ENCODE measurements around the gene EML3. TPM values are rescaled to one million over a fixed set of nuclear protein-coding genes. Genes with fewer than 3 reads are reported as not detected.

The EML3 gene
- total RNA-seq, 2 experiments from 2014 or later: 113 to 116 TPM

DNA sequence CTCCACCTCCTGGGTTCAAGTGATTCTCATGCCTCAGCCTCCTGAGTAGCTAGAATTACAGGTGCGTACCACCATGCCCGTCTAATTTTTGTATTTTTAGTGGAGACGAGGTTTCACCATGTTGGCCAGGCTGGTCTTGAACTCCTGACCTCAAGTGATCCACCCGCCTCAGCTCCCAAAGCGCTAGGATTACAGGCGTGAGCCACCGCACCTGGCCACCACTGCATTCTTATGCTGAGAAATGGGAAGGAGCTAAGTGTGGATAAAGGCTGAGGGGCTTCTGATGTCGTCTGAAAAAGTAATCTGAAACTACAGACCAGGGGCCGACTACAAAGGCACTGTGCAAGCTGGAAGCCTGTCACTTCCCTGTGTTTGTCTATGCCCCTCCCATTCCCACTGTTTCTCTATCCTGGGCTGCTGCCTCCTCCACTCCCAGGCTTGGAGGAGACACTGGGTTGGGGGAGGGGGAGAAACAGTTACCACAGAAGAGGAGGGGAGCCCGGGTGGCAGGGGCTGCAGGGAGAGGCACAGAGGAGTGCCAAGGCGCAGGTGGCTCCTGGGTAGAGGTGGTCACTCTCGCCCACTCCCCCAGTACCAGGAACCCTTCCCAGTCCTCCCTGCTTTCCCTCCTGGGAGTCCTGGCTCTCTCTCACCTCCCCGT is 8.0 kb downstream of the EML3 start:
- no peaks in the 10 kb centered on the region for H3K9me3 Mint-ChIP-seq
- ChIA-PET CTCF (no interaction called here), POLR2A (no interaction called here)
- H3K27ac Mint-ChIP-seq: no peak overlapping the region
- H3K36me3 Mint-ChIP-seq: peaks cover 55% of the 10 kb centered on the region
- peaks cover 42% of the 10 kb centered on the region for H3K4me1 Mint-ChIP-seq (ENCODE audit: low read depth)
- no peaks in the 10 kb centered on the region for H3K27me3 Mint-ChIP-seq
- H3K4me3 Mint-ChIP-seq: no peak overlapping the region
- intact Hi-C loops (cut with micrococcal nuclease): no loop called here
- no peak for DNase-seq

DNA sequence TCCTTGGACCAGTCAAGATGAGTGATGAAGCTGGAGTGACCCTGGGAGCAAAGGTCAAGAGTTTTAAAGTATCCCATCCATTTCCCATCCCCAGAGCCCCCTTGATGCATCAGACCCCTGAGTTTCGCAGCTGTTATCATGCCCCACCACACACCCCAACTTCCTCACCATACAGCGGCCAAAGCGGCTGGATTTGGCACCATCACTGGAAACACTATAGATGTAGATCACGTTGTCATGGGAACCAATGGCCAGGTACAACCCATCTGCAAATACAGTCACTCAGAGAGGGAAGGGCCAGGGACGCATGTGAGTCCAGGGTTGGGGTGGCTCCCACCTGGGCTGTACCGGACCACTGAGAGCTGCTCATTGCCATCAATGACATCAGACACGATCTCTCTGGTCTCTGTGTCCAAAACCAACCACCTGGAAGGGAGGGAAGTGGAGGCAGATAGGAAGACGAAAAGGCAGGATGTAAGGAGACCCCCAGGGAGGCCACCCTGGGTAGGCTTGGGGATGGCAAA is 8.7 kb downstream of the EML3 start:
- POLR2A ChIA-PET: interaction anchor here (1.4 to 5.9 kb wide), 2 partner anchors 8 to 237 kb away, joined by 3 to 38 read pairs; partner anchors contain the start of genes EML3 and ROM1

DNA sequence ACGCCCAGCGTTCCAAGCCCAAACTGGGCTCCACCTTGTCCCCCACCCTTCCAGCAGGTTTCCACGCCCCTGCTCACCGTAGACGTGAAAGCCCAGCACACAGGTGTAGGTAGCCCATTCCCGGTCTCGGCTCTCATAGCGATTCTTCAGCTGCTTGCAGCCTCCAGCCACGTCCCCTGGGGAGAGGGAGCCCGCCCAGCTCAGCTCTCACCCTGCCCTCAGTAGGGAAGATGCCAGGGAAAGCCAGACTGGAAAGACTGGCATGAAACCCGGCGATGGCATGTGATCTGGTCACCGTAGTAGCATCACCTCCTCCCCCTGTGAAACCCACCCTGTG is 9.5 kb downstream of the EML3 start:
- Mint-ChIP-seq H3K4me1 (ENCODE audit: low read depth) (peaks cover 50% of the 10 kb centered on the region), H3K36me3 (peaks cover 62% of the 10 kb centered on the region), H3K27ac (no peak overlapping the region), H3K9me3 (no peaks in the 10 kb centered on the region), H3K27me3 (no peaks in the 10 kb centered on the region), H3K4me3 (peak overlapping the region; percentile 4)
- CTCF ChIA-PET: interaction anchor here (3.0 to 3.2 kb wide), 2 partner anchors 8 to 11 kb away, joined by 29 to 44 read pairs; partner anchors contain the start of gene TUT1
- POLR2A ChIA-PET: interaction anchor here (1.0 to 5.9 kb wide), 3 partner anchors 8 to 238 kb away, joined by 3 to 38 read pairs (median 3); partner anchors contain the start of genes EML3, ROM1 and TUT1
- intact Hi-C loops (cut with micrococcal nuclease): no loop called here
- no peak for DNase-seq

More for the DNA sequence above, 8.7 kb downstream of the EML3 start:
- Mint-ChIP-seq H3K9me3 (no peaks in the 10 kb centered on the region), H3K36me3 (peaks cover 55% of the 10 kb centered on the region), H3K4me1 (ENCODE audit: low read depth) (peaks cover 47% of the 10 kb centered on the region), H3K4me3 (no peak overlapping the region), H3K27ac (peak overlapping the region; percentile 7), H3K27me3 (no peaks in the 10 kb centered on the region)
- DNase-seq: no peak
- CTCF ChIA-PET: no interaction called here
- intact Hi-C loops (cut with micrococcal nuclease): no loop called here

DNA sequence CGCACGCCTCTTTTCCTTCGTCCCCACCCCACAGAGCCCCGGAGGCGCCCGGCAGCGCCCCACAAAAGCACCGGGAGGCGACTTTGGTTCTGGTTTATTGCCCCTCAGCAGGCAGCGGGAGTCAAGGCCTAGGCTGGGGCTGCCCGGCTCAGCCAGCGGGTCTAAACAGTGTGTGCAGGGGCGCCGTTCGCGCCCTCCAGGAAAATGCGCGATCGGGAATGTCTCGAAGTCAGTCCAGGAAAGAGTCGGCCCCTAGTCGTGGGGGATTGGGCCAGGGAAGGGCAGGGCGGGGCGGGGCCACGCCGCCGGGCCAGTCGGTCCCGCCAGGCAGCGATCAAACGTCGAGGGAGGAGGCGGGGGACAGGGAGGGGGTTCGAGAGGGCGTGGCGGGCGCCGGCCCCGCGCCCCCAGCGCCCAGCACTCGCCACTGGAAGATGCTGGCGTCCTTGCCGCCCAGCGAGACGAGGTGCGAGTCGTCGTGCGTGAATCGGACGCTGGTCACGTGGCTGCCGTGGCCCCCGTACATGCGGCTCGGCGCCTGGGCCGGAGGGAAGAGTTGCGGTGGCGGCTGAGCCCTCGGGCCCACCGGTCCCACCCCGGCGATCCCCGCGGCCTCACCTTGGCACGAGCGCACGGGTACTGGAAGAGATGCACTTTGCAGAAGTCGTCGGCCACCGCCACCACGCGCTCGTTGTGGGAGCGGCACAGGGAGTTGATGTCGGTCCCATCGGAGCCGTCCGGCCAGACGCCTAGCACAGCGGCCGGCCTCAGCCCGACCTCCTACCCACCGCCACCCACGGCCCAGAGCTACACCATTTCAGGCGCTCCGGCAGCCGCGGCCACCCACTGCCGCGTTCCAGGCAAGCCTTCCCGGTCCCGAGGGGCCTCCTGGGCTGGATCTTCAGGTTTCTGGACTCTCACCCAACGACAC is 10.2 kb downstream of the EML3 start:
- intact Hi-C loops (cut with micrococcal nuclease): no loop called here
- POLR2A ChIA-PET: interaction anchor here (0.7 to 5.9 kb wide), 18 partner anchors 9 to 253 kb away, joined by 3 to 55 read pairs (median 6); partner anchors contain the start of genes B3GAT3, C11orf98, CSKMT and EEF1G
- peaks cover 63% of the 10 kb centered on the region for H3K36me3 Mint-ChIP-seq
- CTCF ChIA-PET: interaction anchor here (0.7 to 3.2 kb wide), 7 partner anchors 9 to 210 kb away, joined by 3 to 44 read pairs (median 8); partner anchors contain the start of genes B3GAT3, EML3, ROM1 and TUT1
- H3K4me1 Mint-ChIP-seq (ENCODE audit: low read depth): peaks cover 51% of the 10 kb centered on the region
- peak overlapping the region; percentile 97 for H3K27ac Mint-ChIP-seq
- no peaks in the 10 kb centered on the region for H3K27me3 Mint-ChIP-seq
- H3K4me3 Mint-ChIP-seq: peak overlapping the region; percentile 81
- peak; percentile 39 for DNase-seq
- no peaks in the 10 kb centered on the region for H3K9me3 Mint-ChIP-seq

DNA sequence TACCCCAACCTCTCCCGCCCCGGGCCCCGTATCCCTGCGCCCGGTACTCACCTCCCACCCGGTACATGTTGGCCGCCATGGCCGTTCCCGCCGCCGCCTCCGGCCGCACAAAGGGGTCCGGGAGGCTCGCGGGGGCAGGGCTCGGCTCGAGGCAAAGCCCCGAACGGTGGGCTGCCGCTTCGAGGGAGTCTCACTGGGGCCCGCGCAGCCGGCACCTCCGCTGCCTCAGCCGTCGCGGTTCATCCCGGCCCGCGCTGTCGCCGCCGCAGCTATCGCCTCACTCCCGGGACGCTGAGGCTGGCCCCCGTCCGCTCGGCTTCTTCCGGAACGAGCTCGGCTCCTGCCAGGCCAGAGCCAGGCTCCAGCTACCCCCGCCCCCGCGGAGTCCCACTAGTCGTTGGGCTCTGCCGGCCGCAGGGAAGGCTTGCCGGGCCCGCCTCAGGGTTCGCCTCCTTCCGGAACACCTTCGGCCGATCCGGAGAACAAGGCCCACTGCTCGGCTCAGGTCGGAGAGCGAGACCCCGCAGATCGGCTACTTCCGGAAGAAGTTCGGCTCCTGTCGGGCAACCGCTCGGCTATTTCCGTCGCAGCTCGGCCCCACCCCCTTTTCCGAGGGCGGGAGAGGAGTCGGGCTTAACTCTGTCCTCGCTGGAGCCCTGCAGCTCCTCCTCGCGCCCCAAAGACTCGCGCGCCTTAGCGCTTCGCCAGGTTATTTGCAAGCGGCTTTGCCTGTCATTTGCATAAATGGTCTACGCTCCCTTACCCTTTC is 11.0 kb downstream of the EML3 start, which contains the start of gene MTA2:
Gene MTA2, minus strand, starts transcription at position 494 of the 769 bp plus-strand sequence. Its CDS starts 415 bp downstream, at position 79.
- intact Hi-C loops (cut with micrococcal nuclease): loop anchor here (1.0 to 2.0 kb wide), 2 partner anchors 63 to 108 kb away; partner anchors contain the start of genes C11orf98 and CSKMT
- no peaks in the 10 kb centered on the region for H3K9me3 Mint-ChIP-seq
- POLR2A ChIA-PET: interaction anchor here (0.7 to 5.9 kb wide), 18 partner anchors 10 to 279 kb away, joined by 3 to 55 read pairs (median 6); partner anchors contain the start of genes B3GAT3, C11orf98, CSKMT and EEF1G
- peaks cover 56% of the 10 kb centered on the region for H3K4me1 Mint-ChIP-seq (ENCODE audit: low read depth)
- peak within 1 kb of the TSS; percentile 97 for H3K27ac Mint-ChIP-seq
- CTCF ChIA-PET: interaction anchor here (0.7 to 3.2 kb wide), 8 partner anchors 9 to 209 kb away, joined by 3 to 44 read pairs (median 7); partner anchors contain the start of genes B3GAT3, EML3, HNRNPUL2 and ROM1
- peaks cover 64% of the 10 kb centered on the region for H3K36me3 Mint-ChIP-seq
- H3K27me3 Mint-ChIP-seq: no peaks in the 10 kb centered on the region
- DNase-seq: peak; percentile 100
- H3K4me3 Mint-ChIP-seq: peak within 1 kb of the TSS; percentile 81

DNA sequence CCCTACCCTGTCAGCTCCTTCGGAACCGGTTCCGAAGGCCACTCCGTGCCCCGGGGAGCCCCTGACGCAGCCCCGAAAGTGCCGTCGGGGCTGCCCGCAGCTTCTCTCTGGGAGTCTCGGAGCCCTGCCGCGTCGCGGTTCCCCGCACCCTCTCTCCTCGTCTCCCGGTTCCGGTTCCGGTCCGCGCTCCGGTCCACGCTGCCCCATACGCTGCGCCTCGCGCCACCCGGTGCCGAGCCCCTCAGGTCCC is 11.5 kb downstream of the EML3 start:
- peak; percentile 59 for DNase-seq
- ChIA-PET POLR2A (interaction anchor here (0.7 to 5.9 kb wide), 18 partner anchors 9 to 280 kb away, joined by 3 to 55 read pairs (median 6); partner anchors contain the start of genes B3GAT3, C11orf98, CSKMT and EEF1G), CTCF (interaction anchor here (0.9 to 3.2 kb wide), 8 partner anchors 9 to 208 kb away, joined by 3 to 44 read pairs (median 6); partner anchors contain the start of genes B3GAT3, EML3, HNRNPUL2 and ROM1)
- H3K36me3 Mint-ChIP-seq: peaks cover 64% of the 10 kb centered on the region
- no peaks in the 10 kb centered on the region for H3K9me3 Mint-ChIP-seq
- H3K4me1 Mint-ChIP-seq (ENCODE audit: low read depth): peaks cover 53% of the 10 kb centered on the region
- H3K27ac Mint-ChIP-seq: peak overlapping the region; percentile 97
- H3K4me3 Mint-ChIP-seq: peak overlapping the region; percentile 81
- intact Hi-C loops (cut with micrococcal nuclease): loop anchor here (1.0 to 2.0 kb wide), 2 partner anchors 64 to 108 kb away; partner anchors contain the start of genes C11orf98 and CSKMT
- H3K27me3 Mint-ChIP-seq: no peaks in the 10 kb centered on the region

DNA sequence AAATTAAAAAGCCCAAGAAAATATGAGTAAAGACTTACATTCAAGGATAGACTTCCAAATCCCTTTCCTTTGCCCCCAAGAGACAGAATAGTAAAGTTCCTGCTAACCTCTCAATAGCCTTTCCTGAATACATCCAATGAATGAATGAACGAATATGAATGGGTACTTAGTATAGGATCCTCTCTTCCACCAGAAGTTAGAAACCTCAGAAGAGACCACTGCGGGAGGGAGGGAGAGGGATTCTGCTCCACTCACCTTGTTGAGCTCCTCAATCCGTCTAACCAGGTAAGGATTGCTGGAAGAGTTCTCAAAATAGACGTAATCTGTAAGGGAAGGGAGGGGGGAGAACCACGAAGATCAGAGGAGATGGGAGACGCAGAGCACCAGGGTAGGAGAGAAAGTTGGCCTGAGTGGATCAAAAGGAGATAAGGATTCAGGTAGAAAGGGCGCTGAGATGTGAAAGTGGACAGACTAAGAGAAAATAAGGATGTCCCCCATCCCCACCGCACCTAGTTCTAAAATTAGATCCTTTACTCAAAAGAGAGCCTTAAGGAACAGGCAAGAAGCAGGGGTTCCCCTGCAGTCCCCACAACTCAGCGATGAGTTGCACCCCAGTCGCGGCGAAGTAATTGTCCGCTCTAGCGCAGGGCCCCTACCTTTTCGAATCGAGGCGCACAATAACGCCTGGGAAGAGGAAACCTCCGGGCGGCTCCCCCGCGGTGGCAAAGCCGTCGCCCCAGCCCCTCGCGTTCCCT is 12.0 kb downstream of the EML3 start:
- Mint-ChIP-seq H3K4me3 (peak overlapping the region; percentile 81), H3K27ac (peak overlapping the region; percentile 97), H3K4me1 (ENCODE audit: low read depth) (peaks cover 52% of the 10 kb centered on the region), H3K27me3 (no peaks in the 10 kb centered on the region), H3K9me3 (no peaks in the 10 kb centered on the region), H3K36me3 (peaks cover 67% of the 10 kb centered on the region)
- ChIA-PET CTCF (interaction anchor here (1.0 to 3.2 kb wide), 7 partner anchors 8 to 176 kb away, joined by 4 to 44 read pairs (median 6); partner anchors contain the start of genes B3GAT3, EML3, ROM1 and TUT1), POLR2A (interaction anchor here (0.7 to 5.9 kb wide), 11 partner anchors 9 to 255 kb away, joined by 3 to 55 read pairs (median 8); partner anchors contain the start of genes B3GAT3, C11orf98, CSKMT and EEF1G)
- DNase-seq: peak; percentile 53
- intact Hi-C loops (cut with micrococcal nuclease): loop anchor here (1.0 to 2.0 kb wide), 3 partner anchors 12 to 109 kb away; partner anchors contain the start of genes C11orf98, CSKMT and EML3

DNA sequence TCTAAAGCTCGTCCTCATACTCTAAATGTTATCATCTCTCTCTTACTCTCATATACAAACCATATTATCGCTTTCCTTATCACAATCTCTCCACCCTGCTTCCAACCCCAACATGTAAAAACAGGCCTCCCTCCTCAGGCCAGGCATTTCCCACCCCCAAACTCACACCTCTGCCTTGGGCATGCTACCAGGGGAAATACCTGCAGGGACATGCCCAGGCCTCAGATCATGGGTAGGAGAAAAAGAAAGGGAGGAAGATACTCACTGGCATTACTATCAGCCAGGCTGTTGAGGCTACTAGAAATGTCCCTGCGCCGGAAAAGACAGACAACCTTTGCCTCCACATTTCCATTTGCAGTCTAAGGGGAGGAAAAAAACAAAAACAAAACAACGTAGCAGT is 12.7 kb downstream of the EML3 start:
- intact Hi-C loops (cut with micrococcal nuclease): loop anchor here (1.0 to 2.0 kb wide), 6 partner anchors 9 to 65 kb away; partner anchors contain the start of genes C11orf98, CSKMT, EML3 and INTS5
- ChIA-PET CTCF (interaction anchor here (0.8 to 3.0 kb wide), 7 partner anchors 7 to 175 kb away, joined by 3 to 44 read pairs (median 5); partner anchors contain the start of genes B3GAT3, C11orf98, CSKMT and TUT1), POLR2A (interaction anchor here (0.6 to 5.9 kb wide), 13 partner anchors 8 to 255 kb away, joined by 3 to 55 read pairs (median 6); partner anchors contain the start of genes C11orf98, CSKMT, EEF1G and EML3)
- DNase-seq: peak; percentile 59
- peaks cover 51% of the 10 kb centered on the region for H3K4me1 Mint-ChIP-seq (ENCODE audit: low read depth)
- H3K36me3 Mint-ChIP-seq: peaks cover 68% of the 10 kb centered on the region
- peak overlapping the region; percentile 97 for H3K27ac Mint-ChIP-seq
- peak overlapping the region; percentile 81 for H3K4me3 Mint-ChIP-seq
- H3K27me3 Mint-ChIP-seq: no peaks in the 10 kb centered on the region
- H3K9me3 Mint-ChIP-seq: no peaks in the 10 kb centered on the region

DNA sequence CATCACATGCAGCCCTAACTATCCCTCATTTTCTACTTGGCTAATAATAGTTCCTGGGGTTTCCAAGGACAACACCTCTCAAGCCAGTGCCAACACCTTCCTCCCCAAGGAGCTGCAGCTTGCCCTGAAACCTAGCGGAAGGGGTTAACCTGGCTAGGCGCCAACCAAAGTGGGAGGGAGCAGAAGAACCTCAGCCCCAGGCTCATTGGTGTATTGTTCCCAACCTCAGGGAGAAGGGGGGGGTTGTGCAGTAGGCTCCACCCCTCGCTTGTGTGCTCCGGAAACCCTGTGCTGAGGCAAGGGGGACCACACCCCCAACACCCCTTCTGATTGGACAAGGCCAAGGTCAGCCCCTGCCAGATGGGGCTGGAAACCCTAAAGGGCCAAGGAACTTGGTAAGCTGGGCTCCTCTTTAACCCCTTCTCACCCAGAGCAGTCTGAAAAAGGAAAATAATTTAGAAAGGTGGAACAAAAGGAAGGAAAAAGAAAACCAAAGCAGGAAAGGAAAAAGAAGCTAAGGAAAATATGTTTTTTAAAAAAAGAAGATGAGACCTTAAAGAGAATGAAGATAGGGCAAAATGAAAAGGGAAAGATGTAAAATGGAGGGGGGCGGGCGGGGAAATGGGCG is 13.4 kb downstream of the EML3 start:
- peak; percentile 98 for DNase-seq
- peaks cover 71% of the 10 kb centered on the region for H3K36me3 Mint-ChIP-seq
- ChIA-PET CTCF (interaction anchor here (0.8 to 1.0 kb wide), 6 partner anchors 12 to 263 kb away, joined by 3 to 6 read pairs (median 4); partner anchors contain the start of genes C11orf98 and CSKMT), POLR2A (interaction anchor here (0.6 to 5.9 kb wide), 12 partner anchors 8 to 257 kb away, joined by 3 to 44 read pairs (median 4); partner anchors contain the start of genes C11orf98, CSKMT, EEF1G and EML3)
- H3K4me3 Mint-ChIP-seq: peak overlapping the region; percentile 81
- H3K4me1 Mint-ChIP-seq (ENCODE audit: low read depth): peaks cover 57% of the 10 kb centered on the region
- no peaks in the 10 kb centered on the region for H3K9me3 Mint-ChIP-seq
- intact Hi-C loops (cut with micrococcal nuclease): loop anchor here (1.0 kb wide), 4 partner anchors 8 to 54 kb away; partner anchors contain the start of genes INTS5 and TUT1
- H3K27me3 Mint-ChIP-seq: no peaks in the 10 kb centered on the region
- H3K27ac Mint-ChIP-seq: peak overlapping the region; percentile 97
